Rectal smooth muscle tissue (tissue), 1 donor: ENCODE data around the gene EDIL3.

ENCODE experiments used
- H3K27ac ChIP-seq: one replicate; pipeline ENCODE4 v1.7.0; 2013; ENCODE audit warnings: low read depth, low read length, inconsistent platforms
- H3K27me3 ChIP-seq: one replicate; pipeline ENCODE4 v1.7.0; 2013; ENCODE audit warnings: low read length; ENCODE audit not compliant: control insufficient read depth, insufficient read depth
- H3K36me3 ChIP-seq: one replicate; pipeline ENCODE4 v1.7.0; 2013; ENCODE audit warnings: low read length; ENCODE audit not compliant: control insufficient read depth, insufficient read depth
- H3K4me1 ChIP-seq: one replicate; pipeline ENCODE4 v1.7.0; 2013; ENCODE audit warnings: low read length; ENCODE audit not compliant: control insufficient read depth, insufficient read depth
- H3K4me3 ChIP-seq: one replicate; pipeline ENCODE4 v1.7.0; 2013; ENCODE audit warnings: low read length
- H3K9ac ChIP-seq: one replicate; pipeline ENCODE4 v1.7.0; 2013; ENCODE audit warnings: low read length

The EDIL3 gene

DNA sequence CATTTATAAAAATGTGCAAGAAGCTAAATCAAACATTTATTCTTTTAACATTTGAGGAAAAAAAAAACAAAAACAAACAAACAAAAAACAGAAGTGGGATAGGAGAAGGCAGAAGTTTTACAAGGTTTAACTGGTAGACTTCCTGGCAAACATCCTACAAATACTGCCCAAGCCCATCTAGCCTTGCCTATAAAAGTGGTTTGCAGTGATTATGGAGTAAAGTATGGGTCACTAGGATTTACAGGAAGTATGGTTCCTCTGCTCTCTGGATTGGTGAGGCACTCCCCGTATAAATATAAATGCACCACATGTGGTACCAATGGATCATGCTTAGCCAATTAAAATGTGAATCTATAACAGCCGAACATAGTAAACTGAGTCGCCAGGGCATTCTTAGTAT is 291.9 kb downstream of the EDIL3 start:
- H3K4me3 ChIP-seq, result no peak overlapping the region
- no peak overlapping the region for H3K9ac ChIP-seq
- no peaks in the 10 kb centered on the region for H3K27me3 ChIP-seq
- no peaks in the 10 kb centered on the region for H3K36me3 ChIP-seq
- no peak overlapping the region for H3K27ac ChIP-seq
- no peaks in the 10 kb centered on the region for H3K4me1 ChIP-seq

GRCh38 chr5:84091127-84091799 is 293.4 kb downstream of the EDIL3 start:
- H3K36me3 ChIP-seq, result no peaks in the 10 kb centered on the region
- no peak overlapping the region for H3K4me3 ChIP-seq
- H3K27ac ChIP-seq, result no peak overlapping the region
- H3K4me1 ChIP-seq, result no peaks in the 10 kb centered on the region
- H3K27me3 ChIP-seq, result no peaks in the 10 kb centered on the region
- H3K9ac ChIP-seq, result no peak overlapping the region

DNA sequence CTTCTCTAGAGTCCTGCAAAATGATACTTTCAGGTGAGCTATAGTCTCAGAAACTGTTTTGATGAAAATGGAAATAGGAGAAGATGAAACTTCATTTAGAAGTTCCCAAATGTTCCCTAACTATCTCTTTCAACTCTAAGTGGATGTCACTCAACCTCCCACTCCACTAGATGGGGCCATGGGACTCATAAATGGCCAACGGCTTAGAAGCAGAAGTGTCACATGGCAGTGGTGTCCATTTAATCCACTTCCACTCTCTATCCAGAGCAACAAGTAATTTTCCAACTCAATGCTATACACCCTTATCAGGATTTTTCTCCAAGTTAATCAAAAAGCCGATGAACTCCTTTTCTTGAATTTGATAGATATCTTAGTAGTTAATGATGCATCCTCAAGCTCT is 295.7 kb downstream of the EDIL3 start:
- Histone ChIP-seq H3K36me3 (no peaks in the 10 kb centered on the region), H3K27me3 (no peaks in the 10 kb centered on the region), H3K27ac (no peak overlapping the region), H3K4me1 (no peaks in the 10 kb centered on the region), H3K4me3 (no peak overlapping the region), H3K9ac (no peak overlapping the region)

DNA sequence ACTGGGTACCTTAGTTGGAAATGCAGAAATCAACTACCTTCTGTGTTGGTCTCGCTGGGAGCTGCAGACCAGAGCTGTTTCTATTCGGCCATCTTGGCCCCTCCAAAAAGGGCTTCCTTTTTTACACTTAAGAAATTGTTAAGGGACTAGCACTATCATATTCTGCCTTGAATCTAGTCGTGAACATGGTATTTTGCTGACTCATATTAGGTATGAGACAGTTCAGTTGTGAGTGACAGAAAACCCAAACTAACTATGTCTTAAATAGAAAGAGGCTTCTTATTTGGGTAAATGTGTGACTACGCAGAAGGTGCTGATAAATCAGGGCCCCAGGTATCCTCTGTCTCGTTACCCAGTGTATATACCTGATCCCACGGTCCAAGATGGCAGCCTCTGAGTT is 298.2 kb downstream of the EDIL3 start:
- Histone ChIP-seq H3K4me1 (no peaks in the 10 kb centered on the region), H3K9ac (no peak overlapping the region), H3K27ac (no peak overlapping the region), H3K4me3 (no peak overlapping the region), H3K27me3 (no peaks in the 10 kb centered on the region), H3K36me3 (no peaks in the 10 kb centered on the region)

DNA sequence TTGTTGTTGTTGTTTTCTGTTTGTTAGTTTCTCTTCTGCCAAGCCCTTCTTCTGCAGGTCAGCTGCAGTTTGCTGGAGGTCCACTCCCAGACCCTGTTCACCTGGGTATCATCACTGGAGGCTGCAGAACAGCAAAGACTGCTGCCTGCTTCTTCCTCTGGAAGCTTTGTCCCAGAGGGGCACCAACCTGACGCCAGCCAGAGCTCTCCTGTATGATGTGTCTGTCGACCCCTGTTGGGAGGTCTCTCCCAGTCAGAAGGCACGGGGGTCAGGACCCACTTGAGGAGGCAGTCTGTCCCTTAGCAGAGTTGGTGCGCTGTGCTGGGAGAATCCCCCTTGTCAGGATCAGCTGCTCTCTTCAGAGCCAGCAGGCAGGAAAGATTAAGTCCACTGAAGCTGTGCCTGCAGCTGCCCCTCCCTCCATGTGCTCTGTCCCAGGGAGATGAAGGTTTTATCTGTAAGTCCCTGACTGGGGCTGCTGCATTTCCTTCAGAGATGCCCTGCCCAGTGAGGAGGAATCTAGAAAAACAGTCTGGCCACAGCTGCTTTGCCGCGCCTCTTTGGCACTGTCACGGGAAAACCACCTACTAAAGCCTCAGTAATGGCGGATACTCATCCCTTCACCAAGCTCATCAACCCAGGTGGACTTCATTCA is 299.2 kb downstream of the EDIL3 start:
- no peaks in the 10 kb centered on the region for H3K36me3 ChIP-seq
- H3K27me3 ChIP-seq, result no peaks in the 10 kb centered on the region
- no peaks in the 10 kb centered on the region for H3K4me1 ChIP-seq
- H3K9ac ChIP-seq, result no peak overlapping the region
- no peak overlapping the region for H3K4me3 ChIP-seq
- H3K27ac ChIP-seq, result no peak overlapping the region

DNA sequence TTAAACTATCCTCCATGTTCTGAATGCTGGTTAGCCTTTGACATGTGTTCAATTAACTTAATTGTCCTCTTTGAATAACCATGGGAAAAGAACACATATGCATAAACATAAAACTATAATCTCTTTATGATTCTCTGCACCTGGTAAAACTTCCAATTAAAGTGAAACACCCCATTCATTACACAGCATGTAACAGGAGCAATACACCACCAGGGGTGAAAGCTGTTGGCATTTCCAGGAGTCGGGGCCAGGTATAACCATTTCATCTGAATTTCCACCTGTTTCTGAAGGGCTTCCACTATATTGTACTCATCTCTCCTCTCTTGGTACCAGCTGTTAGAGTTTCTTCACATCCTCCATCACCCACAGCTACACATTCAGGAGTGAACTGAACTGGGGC is 303.8 kb downstream of the EDIL3 start:
- no peaks in the 10 kb centered on the region for H3K4me1 ChIP-seq
- no peak overlapping the region for H3K27ac ChIP-seq
- no peaks in the 10 kb centered on the region for H3K27me3 ChIP-seq
- no peak overlapping the region for H3K9ac ChIP-seq
- no peaks in the 10 kb centered on the region for H3K36me3 ChIP-seq
- no peak overlapping the region for H3K4me3 ChIP-seq

- Histone ChIP-seq H3K4me3 (no peak overlapping the region), H3K9ac (no peak overlapping the region), H3K27ac (no peak overlapping the region), H3K36me3 (no peaks in the 10 kb centered on the region), H3K27me3 (no peaks in the 10 kb centered on the region), H3K4me1 (no peaks in the 10 kb centered on the region)
Observed at GRCh38 chr5:84072339-84072738, 312.3 kb downstream of the EDIL3 start.

DNA sequence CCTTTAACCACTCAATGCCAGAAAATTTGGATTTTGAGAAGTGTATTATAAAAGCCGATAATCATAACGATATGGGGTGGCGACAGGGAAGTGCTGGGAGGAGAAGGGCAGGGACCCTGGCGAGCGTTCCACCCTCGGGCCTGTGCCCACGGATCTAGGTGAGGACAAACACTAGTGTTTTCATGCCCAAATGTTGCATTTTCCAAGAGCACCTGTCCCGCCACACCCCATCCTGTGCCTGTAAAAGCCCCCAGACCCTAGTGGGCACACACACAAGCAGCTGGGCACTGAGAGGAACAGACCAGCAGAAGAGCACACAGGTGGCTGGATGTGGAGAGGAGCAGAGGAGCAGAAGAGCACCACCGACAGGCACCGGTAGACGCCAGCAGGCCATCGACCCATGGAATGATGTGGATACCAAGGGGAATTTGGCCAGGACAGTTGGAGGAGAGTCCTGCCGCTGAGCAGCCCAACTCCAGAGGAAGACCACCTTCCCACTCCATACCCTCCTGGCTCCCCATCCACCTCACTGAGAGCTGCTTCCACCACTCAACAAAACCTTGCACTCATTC is 315.0 kb downstream of the EDIL3 start:
- H3K4me3 ChIP-seq, result no peak overlapping the region
- no peak overlapping the region for H3K9ac ChIP-seq
- H3K27me3 ChIP-seq, result no peaks in the 10 kb centered on the region
- H3K36me3 ChIP-seq, result no peaks in the 10 kb centered on the region
- no peaks in the 10 kb centered on the region for H3K4me1 ChIP-seq
- H3K27ac ChIP-seq, result no peak overlapping the region

GRCh38 chr5:84063041-84063440 is 321.6 kb downstream of the EDIL3 start:
- Histone ChIP-seq H3K4me3 (no peak overlapping the region), H3K27me3 (no peaks in the 10 kb centered on the region), H3K36me3 (no peaks in the 10 kb centered on the region), H3K4me1 (no peaks in the 10 kb centered on the region), H3K27ac (no peak overlapping the region), H3K9ac (no peak overlapping the region)

- no peak overlapping the region for H3K4me3 ChIP-seq
- no peak overlapping the region for H3K9ac ChIP-seq
- H3K27me3 ChIP-seq, result no peaks in the 10 kb centered on the region
- no peaks in the 10 kb centered on the region for H3K36me3 ChIP-seq
- H3K27ac ChIP-seq, result no peak overlapping the region
- H3K4me1 ChIP-seq, result no peaks in the 10 kb centered on the region
Observed at GRCh38 chr5:84059672-84060071, 325.0 kb downstream of the EDIL3 start.

- no peak overlapping the region for H3K9ac ChIP-seq
- no peak overlapping the region for H3K4me3 ChIP-seq
- H3K27ac ChIP-seq, result no peak overlapping the region
- H3K4me1 ChIP-seq, result no peaks in the 10 kb centered on the region
- H3K36me3 ChIP-seq, result no peaks in the 10 kb centered on the region
- no peaks in the 10 kb centered on the region for H3K27me3 ChIP-seq
Observed at GRCh38 chr5:84058561-84058960, 326.1 kb downstream of the EDIL3 start.

- H3K27ac ChIP-seq, result no peak overlapping the region
- no peaks in the 10 kb centered on the region for H3K4me1 ChIP-seq
- H3K4me3 ChIP-seq, result no peak overlapping the region
- no peaks in the 10 kb centered on the region for H3K36me3 ChIP-seq
- no peaks in the 10 kb centered on the region for H3K27me3 ChIP-seq
- H3K9ac ChIP-seq, result no peak overlapping the region
Observed at GRCh38 chr5:84057211-84057610, 327.5 kb downstream of the EDIL3 start.

GRCh38 chr5:84045964-84046363 is 338.7 kb downstream of the EDIL3 start:
- H3K9ac ChIP-seq, result no peak overlapping the region
- no peak overlapping the region for H3K27ac ChIP-seq
- H3K27me3 ChIP-seq, result no peaks in the 10 kb centered on the region
- H3K36me3 ChIP-seq, result no peaks in the 10 kb centered on the region
- no peaks in the 10 kb centered on the region for H3K4me1 ChIP-seq
- no peak overlapping the region for H3K4me3 ChIP-seq
